Liver (tissue), 9 donors: ENCODE results near the gene IFIT1B. TPM values are rescaled to one million over a fixed set of nuclear protein-coding genes. Genes with fewer than 3 reads are reported as not detected.

Source experiments
- DNase-seq: peaks from one replicate; pipeline ENCODE4 v3.0.0-alpha.2; 2017; ENCODE audit warnings: low spot score
- H3K27ac ChIP-seq, 2 donors: one replicate each; pipeline ENCODE4 v1.7.0; 2013; ENCODE audit warnings: inconsistent platforms in 2 of 2, low read length in 2 of 2, control low read depth in 1 of 2, low read depth in 1 of 2, mild to moderate bottlenecking in 1 of 2
- H3K27me3 ChIP-seq, 4 donors: one replicate each; pipeline versions ENCODE4 v1.6.1 to v1.7.0; 2013; ENCODE audit warnings: low read length in 3 of 4, inconsistent platforms in 1 of 4, mild to moderate bottlenecking in 1 of 4, moderate library complexity in 1 of 4; ENCODE audit not compliant: control insufficient read depth in 4 of 4, insufficient read depth in 4 of 4
- H3K36me3 ChIP-seq, 4 donors: one replicate each; pipeline versions ENCODE4 v1.6.1 to v1.7.0; 2013; ENCODE audit warnings: low read length in 3 of 4, mild to moderate bottlenecking in 3 of 4, low read depth in 1 of 4, moderate library complexity in 1 of 4; ENCODE audit not compliant: control insufficient read depth in 4 of 4, insufficient read depth in 3 of 4
- H3K4me1 ChIP-seq, 4 donors: one replicate each; pipeline versions ENCODE4 v1.6.1 to v1.7.0; 2013; ENCODE audit warnings: low read length in 3 of 4, mild to moderate bottlenecking in 3 of 4, moderate library complexity in 1 of 4; ENCODE audit not compliant: control insufficient read depth in 4 of 4, insufficient read depth in 4 of 4
- H3K4me3 ChIP-seq, 3 donors: one replicate each; pipeline versions ENCODE4 v1.6.1 to v1.7.0; 2013; ENCODE audit warnings: low read length in 3 of 3, control low read depth in 1 of 3, low read depth in 1 of 3, mild to moderate bottlenecking in 1 of 3
- H3K9ac ChIP-seq, 2 donors: one replicate each; pipeline ENCODE4 v1.7.0; 2013; ENCODE audit warnings: low read length in 2 of 2, mild to moderate bottlenecking in 2 of 2, moderate library complexity in 2 of 2, control low read depth in 1 of 2, low read depth in 1 of 2
- H3K9me3 ChIP-seq, 4 donors: one replicate each; pipeline versions ENCODE4 v1.6.1 to v1.7.0; 2013; ENCODE audit warnings: low read length in 3 of 4; ENCODE audit not compliant: control insufficient read depth in 4 of 4
- EGR1 ChIP-seq, 2 donors: IDR thresholded peaks; 2 replicates each; pipeline ENCODE4 v1.6.1; 2016 to 2018; ENCODE audit warnings: antibody characterized with exemption in 2 of 2, low read depth in 2 of 2
- FOXA1 ChIP-seq: IDR thresholded peaks from 2 replicates; pipeline ENCODE4 v1.6.1; 2016; ENCODE audit warnings: antibody characterized with exemption
- FOXA2 ChIP-seq: IDR thresholded peaks from 2 replicates; pipeline ENCODE4 v1.6.1; 2016; ENCODE audit warnings: antibody characterized with exemption
- GABPA ChIP-seq, 2 donors: IDR thresholded peaks in 1 of 2; conservative IDR thresholded peaks in 1 of 2; 2 replicates each; pipeline ENCODE4 v1.6.1; 2016; ENCODE audit warnings: antibody characterized with exemption in 2 of 2, mild to moderate bottlenecking in 1 of 2, moderate library complexity in 1 of 2
- HNF4A ChIP-seq, 2 donors: conservative IDR thresholded peaks; 2 replicates each; pipeline ENCODE4 v1.6.1; 2016; ENCODE audit warnings: antibody characterized with exemption in 2 of 2, mild to moderate bottlenecking in 2 of 2
- HNF4G ChIP-seq: IDR thresholded peaks from 2 replicates; pipeline ENCODE4 v1.6.1; 2016; ENCODE audit warnings: antibody characterized with exemption
- JUND ChIP-seq, 2 donors: IDR thresholded peaks; 2 replicates each; pipeline ENCODE4 v1.6.1; 2016; ENCODE audit warnings: antibody characterized with exemption in 2 of 2
- NR2F2 ChIP-seq: IDR thresholded peaks from 2 replicates; pipeline ENCODE4 v1.6.1; 2016; ENCODE audit warnings: antibody characterized with exemption
- RAD21 ChIP-seq, 2 donors: IDR thresholded peaks; 2 replicates each; pipeline ENCODE4 v1.6.1; 2016; ENCODE audit warnings: antibody characterized with exemption in 2 of 2, mild to moderate bottlenecking in 2 of 2
- RXRA ChIP-seq, 2 donors: IDR thresholded peaks; 2 replicates each; pipeline ENCODE4 v1.6.1; 2017 to 2018; ENCODE audit warnings: antibody characterized with exemption in 2 of 2, mild to moderate bottlenecking in 1 of 2
- SP1 ChIP-seq: IDR thresholded peaks from 2 replicates; pipeline ENCODE4 v1.6.1; 2018; ENCODE audit warnings: antibody characterized with exemption, mild to moderate bottlenecking
- TAF1 ChIP-seq: conservative IDR thresholded peaks from 2 replicates; pipeline ENCODE4 v1.6.1; 2016; ENCODE audit warnings: antibody characterized with exemption, mild to moderate bottlenecking
- YY1 ChIP-seq: IDR thresholded peaks from 2 replicates; pipeline ENCODE4 v1.6.1; 2016; ENCODE audit warnings: antibody characterized with exemption, mild to moderate bottlenecking
- WGBS: extraction: QIAGEN DNeasy Blood & Tissue Kit; methylation state at CpG from one replicate; pipeline ENCODE4 v1.1.7; 2013; 5-methylcytosine and 5-hydroxymethylcytosine counted together
- polyA plus RNA-seq, 2 donors: library from polyadenylated mRNA; stranded (reverse) in 1 of 2; unstranded in 1 of 2; fragments of 200-250 nt in 1 of 2; fragments of >200 nt in 1 of 2; fragmentation: Nextera tagmentation in 1 of 2; extraction: Ambion mirVana in 1 of 2; gene quantifications; one replicate each; pipeline versions ENCODE4 v1.2.1 to v1.2.3, GENCODE V29; 2013 to 2015
- total RNA-seq, 2 donors: library from RNA; depleted of rRNA; stranded (reverse); fragments of >200 nt; gene quantifications; one replicate each; pipeline ENCODE4 v1.2.3, GENCODE V29; 2014
- TF ChIP-seq, protein P1 (sequence below): IDR thresholded peaks from 2 replicates; pipeline ENCODE4 v1.6.1; 2016; ENCODE audit warnings: antibody characterized with exemption, mild to moderate bottlenecking
- TF ChIP-seq, protein P2 (sequence below): IDR thresholded peaks from 2 replicates; pipeline ENCODE4 v1.6.1; 2016; ENCODE audit warnings: antibody characterized with exemption
- TF ChIP-seq, protein P3 (sequence below): IDR thresholded peaks from 2 replicates; pipeline ENCODE4 v1.6.1; 2016; ENCODE audit warnings: antibody characterized with exemption
- TF ChIP-seq, protein P4 (sequence below): fragments of 150-350 bp; IDR thresholded peaks from 2 replicates; pipeline ENCODE4 v1.5.1; 2017; ENCODE audit warnings: improper control_type of control experiment, low read depth, low read length; ENCODE audit not compliant: missing input control
- TF ChIP-seq, protein P5 (sequence below): IDR thresholded peaks from 2 replicates; pipeline ENCODE4 v1.6.1; 2016; ENCODE audit warnings: antibody characterized with exemption
- donor health status: healthy.
- donor health status: healthy.
- donor health status: healthy.
- donor health status: healthy.
- donor health status: healthy.

Gene IFIT1B
- total and polyA plus RNA-seq, 4 donors, result 0.15 to 13.3 TPM; not detected in 2

DNA sequence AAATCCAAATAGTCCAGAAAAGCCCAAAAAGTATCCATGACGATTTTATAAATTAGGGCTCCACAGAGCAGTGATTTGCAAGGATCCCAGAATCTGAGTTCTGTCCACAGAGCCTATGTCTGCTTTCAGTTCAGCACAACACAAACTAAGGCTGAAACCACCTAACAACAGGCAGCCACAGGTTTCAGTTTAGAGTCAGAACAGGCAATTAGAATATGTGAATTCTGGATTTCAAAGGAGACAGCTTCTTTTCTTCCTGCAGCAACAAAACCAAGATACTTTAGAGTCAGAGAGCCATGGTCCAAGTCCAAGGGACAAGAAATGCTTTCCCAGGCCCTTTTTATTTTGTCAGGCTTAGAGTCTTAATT is 26.5 kb upstream of the IFIT1B start:
- Histone ChIP-seq H3K4me3 (no peak overlapping the region), H3K9me3 (no peaks in the 10 kb centered on the region), H3K27me3 (no peaks in the 10 kb centered on the region), H3K27ac (peak overlapping the region; percentile 88 to 91), H3K4me1 (peaks cover 22 to 52% (median 39%) of the 10 kb centered on the region in 4 donors), H3K9ac (peak overlapping the region in 1 of 2 donors; percentile 92), H3K36me3 (no peaks in the 10 kb centered on the region)
- WGBS, result 16% methylated on average over 1 of the region's 1 CpG
- TF ChIP-seq, protein P1, sequence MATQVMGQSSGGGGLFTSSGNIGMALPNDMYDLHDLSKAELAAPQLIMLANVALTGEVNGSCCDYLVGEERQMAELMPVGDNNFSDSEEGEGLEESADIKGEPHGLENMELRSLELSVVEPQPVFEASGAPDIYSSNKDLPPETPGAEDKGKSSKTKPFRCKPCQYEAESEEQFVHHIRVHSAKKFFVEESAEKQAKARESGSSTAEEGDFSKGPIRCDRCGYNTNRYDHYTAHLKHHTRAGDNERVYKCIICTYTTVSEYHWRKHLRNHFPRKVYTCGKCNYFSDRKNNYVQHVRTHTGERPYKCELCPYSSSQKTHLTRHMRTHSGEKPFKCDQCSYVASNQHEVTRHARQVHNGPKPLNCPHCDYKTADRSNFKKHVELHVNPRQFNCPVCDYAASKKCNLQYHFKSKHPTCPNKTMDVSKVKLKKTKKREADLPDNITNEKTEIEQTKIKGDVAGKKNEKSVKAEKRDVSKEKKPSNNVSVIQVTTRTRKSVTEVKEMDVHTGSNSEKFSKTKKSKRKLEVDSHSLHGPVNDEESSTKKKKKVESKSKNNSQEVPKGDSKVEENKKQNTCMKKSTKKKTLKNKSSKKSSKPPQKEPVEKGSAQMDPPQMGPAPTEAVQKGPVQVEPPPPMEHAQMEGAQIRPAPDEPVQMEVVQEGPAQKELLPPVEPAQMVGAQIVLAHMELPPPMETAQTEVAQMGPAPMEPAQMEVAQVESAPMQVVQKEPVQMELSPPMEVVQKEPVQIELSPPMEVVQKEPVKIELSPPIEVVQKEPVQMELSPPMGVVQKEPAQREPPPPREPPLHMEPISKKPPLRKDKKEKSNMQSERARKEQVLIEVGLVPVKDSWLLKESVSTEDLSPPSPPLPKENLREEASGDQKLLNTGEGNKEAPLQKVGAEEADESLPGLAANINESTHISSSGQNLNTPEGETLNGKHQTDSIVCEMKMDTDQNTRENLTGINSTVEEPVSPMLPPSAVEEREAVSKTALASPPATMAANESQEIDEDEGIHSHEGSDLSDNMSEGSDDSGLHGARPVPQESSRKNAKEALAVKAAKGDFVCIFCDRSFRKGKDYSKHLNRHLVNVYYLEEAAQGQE, result no peak
- TF ChIP-seq RXRA (IDR thresholded peaks at IDR 0.05) (no peak), FOXA1 (no peak), GABPA (IDR thresholded peaks at IDR 0.05 in 1 of 2, conservative IDR thresholded peaks at IDR 0.05 in 1 of 2) (no peak), HNF4A (conservative IDR thresholded peaks at IDR 0.05) (no peak), SP1 (no peak), YY1 (no peak), TAF1 (no peak), NR2F2 (no peak), JUND (IDR thresholded peaks at IDR 0.05) (no peak), HNF4G (no peak), FOXA2 (no peak), RAD21 (IDR thresholded peaks at IDR 0.05) (no peak), EGR1 (IDR thresholded peaks at IDR 0.05; ENCODE audit: low read depth in 2 of 2) (no peak)
- TF ChIP-seq, protein P2, sequence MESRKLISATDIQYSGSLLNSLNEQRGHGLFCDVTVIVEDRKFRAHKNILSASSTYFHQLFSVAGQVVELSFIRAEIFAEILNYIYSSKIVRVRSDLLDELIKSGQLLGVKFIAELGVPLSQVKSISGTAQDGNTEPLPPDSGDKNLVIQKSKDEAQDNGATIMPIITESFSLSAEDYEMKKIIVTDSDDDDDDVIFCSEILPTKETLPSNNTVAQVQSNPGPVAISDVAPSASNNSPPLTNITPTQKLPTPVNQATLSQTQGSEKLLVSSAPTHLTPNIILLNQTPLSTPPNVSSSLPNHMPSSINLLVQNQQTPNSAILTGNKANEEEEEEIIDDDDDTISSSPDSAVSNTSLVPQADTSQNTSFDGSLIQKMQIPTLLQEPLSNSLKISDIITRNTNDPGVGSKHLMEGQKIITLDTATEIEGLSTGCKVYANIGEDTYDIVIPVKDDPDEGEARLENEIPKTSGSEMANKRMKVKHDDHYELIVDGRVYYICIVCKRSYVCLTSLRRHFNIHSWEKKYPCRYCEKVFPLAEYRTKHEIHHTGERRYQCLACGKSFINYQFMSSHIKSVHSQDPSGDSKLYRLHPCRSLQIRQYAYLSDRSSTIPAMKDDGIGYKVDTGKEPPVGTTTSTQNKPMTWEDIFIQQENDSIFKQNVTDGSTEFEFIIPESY, result no peak
- TF ChIP-seq, protein P3, sequence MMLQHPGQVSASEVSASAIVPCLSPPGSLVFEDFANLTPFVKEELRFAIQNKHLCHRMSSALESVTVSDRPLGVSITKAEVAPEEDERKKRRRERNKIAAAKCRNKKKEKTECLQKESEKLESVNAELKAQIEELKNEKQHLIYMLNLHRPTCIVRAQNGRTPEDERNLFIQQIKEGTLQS, result no peak
- TF ChIP-seq, protein P4, sequence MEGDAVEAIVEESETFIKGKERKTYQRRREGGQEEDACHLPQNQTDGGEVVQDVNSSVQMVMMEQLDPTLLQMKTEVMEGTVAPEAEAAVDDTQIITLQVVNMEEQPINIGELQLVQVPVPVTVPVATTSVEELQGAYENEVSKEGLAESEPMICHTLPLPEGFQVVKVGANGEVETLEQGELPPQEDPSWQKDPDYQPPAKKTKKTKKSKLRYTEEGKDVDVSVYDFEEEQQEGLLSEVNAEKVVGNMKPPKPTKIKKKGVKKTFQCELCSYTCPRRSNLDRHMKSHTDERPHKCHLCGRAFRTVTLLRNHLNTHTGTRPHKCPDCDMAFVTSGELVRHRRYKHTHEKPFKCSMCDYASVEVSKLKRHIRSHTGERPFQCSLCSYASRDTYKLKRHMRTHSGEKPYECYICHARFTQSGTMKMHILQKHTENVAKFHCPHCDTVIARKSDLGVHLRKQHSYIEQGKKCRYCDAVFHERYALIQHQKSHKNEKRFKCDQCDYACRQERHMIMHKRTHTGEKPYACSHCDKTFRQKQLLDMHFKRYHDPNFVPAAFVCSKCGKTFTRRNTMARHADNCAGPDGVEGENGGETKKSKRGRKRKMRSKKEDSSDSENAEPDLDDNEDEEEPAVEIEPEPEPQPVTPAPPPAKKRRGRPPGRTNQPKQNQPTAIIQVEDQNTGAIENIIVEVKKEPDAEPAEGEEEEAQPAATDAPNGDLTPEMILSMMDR, result no peak
- TF ChIP-seq, protein P5, sequence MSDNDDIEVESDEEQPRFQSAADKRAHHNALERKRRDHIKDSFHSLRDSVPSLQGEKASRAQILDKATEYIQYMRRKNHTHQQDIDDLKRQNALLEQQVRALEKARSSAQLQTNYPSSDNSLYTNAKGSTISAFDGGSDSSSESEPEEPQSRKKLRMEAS, result no peak
- no peak for DNase-seq
